SK-N-SH treated with all-trans-retinoic acid at 6 μM for 48 hours (cell line): ENCODE data around the gene LAMA2.

Experiments used
- ARNTL ChIP-seq: fragments of 450-650 bp; formaldehyde crosslinking; IDR thresholded peaks from 2 replicates; pipeline ENCODE4 v1.5.0; 2020; ENCODE audit warnings: low read depth, mild to moderate bottlenecking, moderate library complexity, borderline replicate concordance
- CREB5 ChIP-seq: fragments of 250-450 bp; sonication (Bioruptor Pico); IDR thresholded peaks from 2 replicates; pipeline ENCODE4 v1.5.1; 2020; ENCODE audit warnings: low read depth, mild to moderate bottlenecking, moderate library complexity
- CSRNP3 ChIP-seq: fragments of 250-450 bp; sonication (Bioruptor Pico); IDR thresholded peaks from 2 replicates; pipeline ENCODE4 v1.5.1; 2021; ENCODE audit warnings: mild to moderate bottlenecking, moderate library complexity
- ESRRG ChIP-seq: fragments of 250-450 bp; sonication (Bioruptor Pico); IDR thresholded peaks from 2 replicates; pipeline ENCODE4 v1.6.1; 2021; ENCODE audit warnings: mild to moderate bottlenecking
- ISL1 ChIP-seq: fragments of 250-450 bp; sonication (Bioruptor Pico); IDR thresholded peaks from 2 replicates; pipeline ENCODE4 v2.1.2; 2022; ENCODE audit warnings: mild to moderate bottlenecking, moderate library complexity
- PATZ1 ChIP-seq: fragments of 250-450 bp; sonication (Bioruptor Pico); IDR thresholded peaks from 2 replicates; pipeline ENCODE4 v1.8.0; 2020; ENCODE audit warnings: mild to moderate bottlenecking, moderate library complexity, borderline replicate concordance
- POU6F1 ChIP-seq: fragments of 250-450 bp; sonication (Bioruptor Pico); IDR thresholded peaks from 2 replicates; pipeline ENCODE4 v1.8.0; 2021; ENCODE audit warnings: low read depth, mild to moderate bottlenecking, moderate library complexity, borderline replicate concordance
- SNAI2 ChIP-seq: fragments of 250-450 bp; sonication (Bioruptor Pico); IDR thresholded peaks from 2 replicates; pipeline ENCODE4 v1.5.0; 2020; ENCODE audit warnings: mild to moderate bottlenecking, moderate library complexity
- TOX ChIP-seq: fragments of 250-450 bp; sonication (Bioruptor Pico); IDR thresholded peaks from 2 replicates; pipeline ENCODE4 v1.8.0; 2021; ENCODE audit warnings: mild to moderate bottlenecking, moderate library complexity, borderline replicate concordance
- ZFP3 ChIP-seq: fragments of 250-450 bp; sonication (Bioruptor Pico); IDR thresholded peaks from 2 replicates; pipeline ENCODE4 v1.5.0; 2020; ENCODE audit warnings: mild to moderate bottlenecking, moderate library complexity
- ZFP30 ChIP-seq: fragments of 450-650 bp; formaldehyde crosslinking; IDR thresholded peaks from 2 replicates; pipeline ENCODE4 v1.5.0; 2022; ENCODE audit warnings: mild to moderate bottlenecking, moderate library complexity
- ZNF70 ChIP-seq: fragments of 450-650 bp; formaldehyde crosslinking; IDR thresholded peaks from 2 replicates; pipeline ENCODE4 v1.5.0; 2020; ENCODE audit warnings: mild to moderate bottlenecking, moderate library complexity
- ZNF8 ChIP-seq: fragments of 450-650 bp; formaldehyde crosslinking; IDR thresholded peaks from 2 replicates; pipeline ENCODE4 v1.5.0; 2020; ENCODE audit warnings: mild to moderate bottlenecking, moderate library complexity

- TF ChIP-seq ARNTL (no peak), ZNF70 (CRISPR knock-in tag) (no peak), TOX (CRISPR knock-in tag) (no peak), ISL1 (CRISPR knock-in tag) (no peak), PATZ1 (no peak), POU6F1 (CRISPR knock-in tag) (no peak), ZFP30 (CRISPR knock-in tag) (no peak), ZNF8 (no peak), CSRNP3 (CRISPR knock-in tag) (no peak), SNAI2 (no peak), ZFP3 (CRISPR knock-in tag) (no peak), ESRRG (CRISPR knock-in tag) (no peak), CREB5 (CRISPR knock-in tag) (no peak)
Measured at GRCh38 chr6:129033581-129033980, 150.6 kb downstream of the LAMA2 start.
